MM.1S (cell line): ENCODE results near the gene PDLIM5.

Source experiments
- DNase-seq: peaks from one replicate; pipeline ENCODE4 v3.0.0-alpha.2; 2015
- H2AFZ ChIP-seq: fragments of 300-600 bp; sonication (generic); 2 replicates; pipeline ENCODE4 v1.6.0; 2016; ENCODE audit warnings: antibody characterized with exemption, low read length
- H3F3A ChIP-seq: fragments of 300-600 bp; sonication (generic); 2 replicates; pipeline ENCODE4 v1.6.1; 2016; ENCODE audit warnings: mild to moderate bottlenecking, antibody characterized with exemption, low read length, moderate library complexity, mixed read lengths; ENCODE audit not compliant: insufficient read depth
- H3K27ac ChIP-seq: fragments of 300-600 bp; sonication (generic); 2 replicates; pipeline ENCODE4 v1.5.1; 2016; ENCODE audit warnings: mild to moderate bottlenecking, low read length
- H3K27me3 ChIP-seq: fragments of 300-600 bp; sonication (generic); replicated peaks from 2 replicates; pipeline ENCODE4 v1.6.0; 2016; ENCODE audit warnings: low read length; ENCODE audit not compliant: insufficient read depth
- H3K36me3 ChIP-seq: fragments of 300-600 bp; sonication (generic); replicated peaks from 2 replicates; pipeline ENCODE4 v1.6.1; 2016; ENCODE audit warnings: mild to moderate bottlenecking, low read length, mixed read lengths; ENCODE audit not compliant: insufficient read depth
- H3K4me1 ChIP-seq: fragments of 300-600 bp; sonication (generic); 2 replicates; pipeline ENCODE4 v1.6.1; 2016; ENCODE audit warnings: low read length, mixed read lengths
- H3K4me2 ChIP-seq: fragments of 300-600 bp; sonication (generic); 2 replicates; pipeline ENCODE4 v1.6.0; 2016; ENCODE audit warnings: low read depth, low read length
- H3K4me3 ChIP-seq: fragments of 300-600 bp; sonication (generic); 2 replicates; pipeline ENCODE4 v1.5.1; 2016; ENCODE audit warnings: low read length, mixed read lengths
- H3K79me2 ChIP-seq: fragments of 300-600 bp; sonication (generic); 2 replicates; pipeline ENCODE4 v1.6.1; 2016; ENCODE audit warnings: mixed run types, low read length, mixed read lengths
- H3K9ac ChIP-seq: fragments of 300-600 bp; sonication (generic); 2 replicates; pipeline ENCODE4 v1.6.1; 2016; ENCODE audit warnings: low read length, mixed read lengths
- H3K9me2 ChIP-seq: fragments of 300-600 bp; sonication (generic); replicated peaks from 2 replicates; pipeline ENCODE4 v1.6.1; 2016; ENCODE audit warnings: mild to moderate bottlenecking, low read length, mixed read lengths; ENCODE audit not compliant: insufficient read depth
- H3K9me3 ChIP-seq: fragments of 300-600 bp; sonication (generic); replicated peaks from 2 replicates; pipeline ENCODE4 v1.6.1; 2016; ENCODE audit warnings: mild to moderate bottlenecking, low read length, mixed read lengths; ENCODE audit not compliant: insufficient read depth
- H4K20me1 ChIP-seq: fragments of 300-600 bp; sonication (generic); 2 replicates; pipeline ENCODE4 v1.6.1; 2016; ENCODE audit warnings: mild to moderate bottlenecking, low read length, moderate library complexity, mixed read lengths; ENCODE audit not compliant: insufficient read depth
- CTCF ChIP-seq: fragments of 300-600 bp; sonication (generic); IDR thresholded peaks from 2 replicates; pipeline ENCODE4 v1.5.1; 2016; ENCODE audit warnings: antibody characterized with exemption, low read length, mixed read lengths
- EZH2 ChIP-seq: fragments of 300-600 bp; sonication (generic); optimal IDR thresholded peaks from 2 replicates; pipeline ENCODE3; 2017; ENCODE audit warnings: low read depth, mild to moderate bottlenecking, antibody characterized with exemption, low read length, mixed read lengths
- EZH2phosphoT487 ChIP-seq: fragments of 300-600 bp; sonication (generic); IDR thresholded peaks from 2 replicates; pipeline ENCODE4 v1.6.1; 2018; ENCODE audit warnings: antibody characterized with exemption, low read length

Gene PDLIM5

GRCh38 chr4:94544811-94545210 lies 93.1 kb downstream of the PDLIM5 start:
- H2AFZ ChIP-seq = no peak overlapping the region
- TF ChIP-seq EZH2phosphoT487 (no peak), CTCF (no peak), EZH2 (no peak)
- H3K9me2 ChIP-seq = no peaks in the 10 kb centered on the region
- no peaks in the 10 kb centered on the region for H3K4me1 ChIP-seq
- H3F3A ChIP-seq = no peaks in the 10 kb centered on the region
- no peaks in the 10 kb centered on the region for H3K79me2 ChIP-seq
- H3K27ac ChIP-seq = no peak overlapping the region
- no peaks in the 10 kb centered on the region for H3K36me3 ChIP-seq
- no peak overlapping the region for H3K4me3 ChIP-seq
- DNase-seq = no peak
- no peaks in the 10 kb centered on the region for H3K27me3 ChIP-seq
- H4K20me1 ChIP-seq = no peaks in the 10 kb centered on the region
- H3K9ac ChIP-seq = no peak overlapping the region
- no peak overlapping the region for H3K4me2 ChIP-seq
- H3K9me3 ChIP-seq = no peaks in the 10 kb centered on the region

GRCh38 chr4:94545296-94545695 lies 93.6 kb downstream of the PDLIM5 start:
- H3K4me2 ChIP-seq = no peak overlapping the region
- no peak overlapping the region for H3K9ac ChIP-seq
- no peaks in the 10 kb centered on the region for H3K36me3 ChIP-seq
- no peaks in the 10 kb centered on the region for H3K4me1 ChIP-seq
- H3K79me2 ChIP-seq = no peaks in the 10 kb centered on the region
- TF ChIP-seq EZH2phosphoT487 = no peak
- no peak for TF ChIP-seq EZH2
- no peak for TF ChIP-seq CTCF
- H3K27ac ChIP-seq = no peak overlapping the region
- no peak overlapping the region for H3K4me3 ChIP-seq
- no peaks in the 10 kb centered on the region for H3K9me2 ChIP-seq
- H2AFZ ChIP-seq = no peak overlapping the region
- no peak for DNase-seq
- no peaks in the 10 kb centered on the region for H3K9me3 ChIP-seq
- no peaks in the 10 kb centered on the region for H3F3A ChIP-seq
- no peaks in the 10 kb centered on the region for H3K27me3 ChIP-seq
- no peaks in the 10 kb centered on the region for H4K20me1 ChIP-seq

GRCh38 chr4:94546949-94547348 lies 95.2 kb downstream of the PDLIM5 start:
- H4K20me1 ChIP-seq = no peaks in the 10 kb centered on the region
- no peaks in the 10 kb centered on the region for H3K9me2 ChIP-seq
- H3K4me1 ChIP-seq = no peaks in the 10 kb centered on the region
- no peak overlapping the region for H3K27ac ChIP-seq
- H2AFZ ChIP-seq = no peak overlapping the region
- TF ChIP-seq EZH2phosphoT487 (no peak), EZH2 (no peak), CTCF (no peak)
- no peaks in the 10 kb centered on the region for H3K27me3 ChIP-seq
- DNase-seq = no peak
- no peak overlapping the region for H3K9ac ChIP-seq
- no peaks in the 10 kb centered on the region for H3K79me2 ChIP-seq
- no peak overlapping the region for H3K4me3 ChIP-seq
- H3F3A ChIP-seq = no peaks in the 10 kb centered on the region
- no peak overlapping the region for H3K4me2 ChIP-seq
- no peaks in the 10 kb centered on the region for H3K9me3 ChIP-seq
- no peaks in the 10 kb centered on the region for H3K36me3 ChIP-seq
